Ramos (cell line): Measurements from ENCODE around the gene ADCYAP1.
"Not testable (repeated sequence)": the region's sequence is repeated elsewhere in the genome, so short reads cannot be mapped to it uniquely, and the experiment has no call there.

Experiments used
- in situ Hi-C: fragments of 300-500 bp; cut with MboI; formaldehyde crosslinking; loops from one replicate; pipeline ENCODE4 v1.14.3; 2022; ENCODE audit warnings: low sequenced_read_pairs; ENCODE audit not compliant: unreplicated experiment

ADCYAP1 gene

DNA sequence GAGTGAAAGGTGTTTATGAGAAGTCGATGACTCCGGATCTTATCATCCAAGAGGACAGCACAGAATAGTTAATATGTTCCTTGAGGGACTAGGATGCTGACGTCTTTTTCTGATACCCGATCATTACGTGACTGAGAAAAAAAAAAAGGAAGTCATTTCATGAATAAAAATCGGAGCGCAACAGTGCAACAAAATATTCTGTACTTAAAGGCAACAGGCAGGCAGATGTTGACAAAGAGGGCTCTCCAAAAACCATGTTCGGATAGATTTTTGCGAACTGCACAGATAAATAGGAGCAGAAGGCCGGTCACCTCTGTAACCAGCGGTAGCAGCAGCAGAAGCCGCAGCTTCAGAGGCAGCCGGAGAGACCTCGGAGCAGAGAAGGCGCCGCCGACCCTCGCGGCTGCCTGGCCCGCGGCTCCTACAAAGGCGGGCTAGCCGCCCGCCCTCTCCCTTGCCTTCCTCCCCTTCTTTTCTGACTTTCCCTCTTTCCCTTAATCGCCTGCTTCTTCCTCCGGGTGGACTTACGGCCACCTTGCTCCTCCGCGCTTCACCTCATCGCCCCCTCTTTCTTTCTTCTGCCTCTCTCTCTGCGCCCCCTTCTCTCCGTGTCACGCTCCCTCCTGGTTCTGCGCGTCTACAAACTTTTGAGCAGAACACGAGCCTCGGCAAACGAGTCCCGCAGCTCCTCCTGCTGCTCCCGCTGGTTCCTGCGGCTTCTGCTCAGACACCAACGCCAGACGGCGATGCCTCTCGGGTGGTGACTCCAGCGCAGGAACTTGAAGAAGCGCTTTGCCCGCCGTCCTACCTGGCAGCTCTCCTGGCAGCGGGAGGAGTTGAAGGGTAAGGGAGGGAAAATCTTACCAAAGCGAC is at the start of gene ADCYAP1:
TSS of gene ADCYAP1 (plus strand) at position 654 of the 873 bp plus-strand sequence. CDS start 516 bp downstream, outside the sequence.
- in situ Hi-C loops: no loop called here

- in situ Hi-C loops: no loop called here
Observed at GRCh38 chr18:857986-858385, 46.7 kb upstream of the ADCYAP1 start.

- in situ Hi-C loops: no loop called here
Observed at GRCh38 chr18:864872-865273, 39.8 kb upstream of the ADCYAP1 start.

DNA sequence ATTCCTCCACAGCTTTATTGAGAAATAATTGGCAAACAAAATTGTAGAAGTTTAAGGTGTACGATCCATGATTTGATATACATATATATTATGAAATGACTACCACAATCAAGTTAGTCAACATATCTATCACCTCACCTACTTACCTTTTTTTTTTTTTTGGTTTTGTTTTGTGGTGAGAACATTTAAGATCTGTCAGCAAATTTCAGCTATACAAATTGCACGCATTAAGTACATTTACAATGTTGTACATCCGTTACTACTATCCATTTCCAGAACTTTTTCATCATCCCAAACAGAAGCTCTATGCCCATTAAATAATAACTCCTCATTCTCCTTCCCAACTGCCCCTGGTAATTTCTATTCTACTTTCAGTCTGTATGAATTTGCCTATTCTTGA is 37.4 kb upstream of the ADCYAP1 start:
- in situ Hi-C loops: no loop called here

- in situ Hi-C loops: not testable (repeated sequence)
Observed at GRCh38 chr18:873426-873825, 31.2 kb upstream of the ADCYAP1 start.

GRCh38 chr18:875912-876311 is 28.8 kb upstream of the ADCYAP1 start:
- in situ Hi-C loops: no loop called here

DNA sequence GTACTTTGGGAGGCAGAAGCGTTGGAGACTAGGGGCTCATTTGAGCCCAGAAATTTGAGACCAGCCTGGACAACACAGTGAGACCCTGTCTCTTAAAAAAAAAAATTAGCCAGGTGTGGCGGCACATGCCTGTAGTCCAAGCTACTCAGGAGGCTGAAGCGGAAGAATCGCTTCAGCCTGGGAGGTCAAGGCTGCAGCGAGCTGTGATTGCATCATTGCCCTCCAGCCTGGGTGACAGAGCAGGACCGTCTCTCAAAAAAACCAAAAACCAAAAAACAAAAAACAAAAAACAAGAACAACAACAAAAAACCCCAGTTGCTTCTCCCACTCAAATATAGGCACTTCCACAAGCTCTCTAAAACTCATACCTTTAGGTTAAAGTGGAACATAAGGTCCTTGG is 27.4 kb upstream of the ADCYAP1 start:
- in situ Hi-C loops: no loop called here

DNA sequence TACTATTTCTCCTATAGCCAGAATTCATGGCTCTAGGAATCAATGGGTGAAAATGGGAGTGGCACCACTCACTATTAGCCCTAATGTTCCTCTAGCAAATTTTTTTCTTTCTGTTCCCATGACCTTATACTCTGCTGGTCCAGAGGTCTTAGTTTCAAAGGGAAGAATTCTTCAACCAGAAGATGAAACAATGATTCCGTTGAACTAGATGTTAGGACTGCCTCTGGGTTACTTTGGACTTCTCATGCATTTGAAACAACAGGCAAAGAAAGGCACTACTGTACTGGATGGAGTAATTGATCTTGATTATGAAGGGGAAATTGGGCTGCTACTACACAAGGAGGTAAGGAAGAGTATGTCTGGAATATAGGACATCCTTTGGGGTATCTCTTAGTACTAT is 18.6 kb upstream of the ADCYAP1 start:
- in situ Hi-C loops: no loop called here

DNA sequence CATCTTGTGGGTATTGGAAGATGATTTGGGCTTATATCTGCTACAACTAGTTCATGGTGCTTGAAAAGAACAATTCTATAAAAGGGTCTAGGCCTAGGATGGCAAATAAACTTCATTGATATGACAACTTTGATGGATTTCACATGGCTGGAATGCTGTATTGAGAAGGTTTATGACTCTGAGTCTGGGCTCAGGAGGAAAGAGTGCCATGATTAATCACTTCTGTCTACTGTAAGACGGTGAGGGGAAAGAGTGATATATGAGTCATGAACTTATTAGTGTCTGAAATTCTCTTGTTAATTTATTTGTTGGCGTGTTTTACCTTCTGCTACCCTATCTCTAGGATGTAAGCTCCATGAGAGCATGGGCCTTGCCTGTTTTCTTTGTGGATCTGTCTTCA is 17.0 kb upstream of the ADCYAP1 start:
- in situ Hi-C loops: no loop called here

DNA sequence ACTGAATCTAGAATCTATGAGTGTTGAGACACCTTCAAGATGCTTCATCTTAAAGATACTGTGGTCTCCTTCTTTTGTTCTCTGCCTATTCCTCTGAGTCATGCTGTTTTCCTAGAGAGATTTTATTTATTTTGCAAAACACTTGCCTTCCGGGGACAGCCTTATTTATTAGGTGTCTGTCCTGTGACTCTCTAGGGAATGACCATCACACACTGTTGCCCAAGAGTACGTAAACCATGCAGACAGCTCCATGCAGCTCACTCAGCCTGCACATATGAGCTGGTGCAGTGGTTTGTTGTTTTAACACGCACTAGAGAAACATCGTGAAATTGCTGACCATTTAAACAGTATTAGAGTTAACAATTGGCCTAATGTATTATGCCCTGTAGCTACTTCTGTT is 12.4 kb upstream of the ADCYAP1 start:
- in situ Hi-C loops: no loop called here

- in situ Hi-C loops: no loop called here
Observed at GRCh38 chr18:896315-896714, 8.4 kb upstream of the ADCYAP1 start.

- in situ Hi-C loops: no loop called here
Observed at GRCh38 chr18:901761-902160, 2.9 kb upstream of the ADCYAP1 start.

DNA sequence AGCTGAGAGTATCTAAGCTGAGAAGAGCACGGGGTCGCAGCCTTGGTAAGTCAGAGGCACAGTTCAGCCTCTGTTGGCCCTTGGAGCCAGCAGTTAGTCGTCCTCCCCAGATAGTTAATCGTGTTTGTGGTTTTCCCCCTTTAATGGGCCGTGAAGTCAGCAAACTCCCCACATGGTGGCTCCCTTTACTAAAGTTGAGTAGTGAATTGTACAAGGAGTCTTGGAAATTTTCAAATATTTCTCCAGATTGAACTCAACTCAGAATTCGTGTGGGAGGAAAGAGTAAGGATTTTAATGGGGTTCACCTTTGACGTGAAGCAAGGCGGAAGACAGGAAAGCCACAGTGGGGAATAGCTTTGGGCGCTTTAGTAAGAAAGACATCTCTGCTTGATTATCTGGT is 2.4 kb upstream of the ADCYAP1 start:
- in situ Hi-C loops: no loop called here

- in situ Hi-C loops: no loop called here
Observed at GRCh38 chr18:903701-904100, 970 bp upstream of the ADCYAP1 start.

GRCh38 chr18:905307-905947 is 756 bp downstream of the ADCYAP1 start:
- in situ Hi-C loops: no loop called here

- in situ Hi-C loops: no loop called here
Observed at GRCh38 chr18:905948-906415, 1.3 kb downstream of the ADCYAP1 start.

DNA sequence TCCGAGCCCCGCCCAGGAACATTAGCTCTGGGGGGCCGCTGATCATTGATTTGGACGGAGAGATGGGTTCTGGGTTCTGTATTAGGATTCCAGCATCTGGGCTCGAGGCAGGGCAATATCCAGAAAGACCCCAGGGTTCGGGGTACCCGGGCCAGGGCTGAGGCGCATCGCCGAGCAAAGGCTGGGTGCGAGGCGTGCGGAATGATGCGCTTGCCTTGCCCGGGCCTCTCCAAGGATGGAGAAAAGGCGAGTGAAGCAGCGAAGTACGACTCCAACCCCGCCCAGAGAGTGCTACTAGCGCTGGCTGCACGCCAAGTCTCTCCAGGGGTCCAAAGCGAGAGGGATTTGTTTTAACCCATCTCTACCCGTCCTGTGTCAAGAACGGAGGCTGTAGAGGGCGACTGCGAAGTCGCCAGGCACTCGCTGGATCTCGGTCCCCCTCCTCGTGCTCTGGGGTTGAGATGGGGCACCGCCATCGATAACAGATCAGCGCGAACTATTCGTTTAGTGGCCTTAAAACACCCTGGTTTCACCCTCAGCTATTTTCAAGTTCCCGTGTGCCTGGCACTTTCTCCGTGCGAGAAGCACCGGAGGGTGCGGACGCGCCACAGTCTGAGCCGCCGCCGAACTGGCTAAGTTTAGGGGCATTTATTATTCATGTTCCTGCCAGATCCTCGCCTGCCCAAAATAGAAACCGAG is 1.9 kb downstream of the ADCYAP1 start:
- in situ Hi-C loops: no loop called here

GRCh38 chr18:907115-907884 is 2.6 kb downstream of the ADCYAP1 start:
- in situ Hi-C loops: no loop called here

- in situ Hi-C loops: no loop called here
Observed at GRCh38 chr18:907885-908757, 3.5 kb downstream of the ADCYAP1 start.
